ENCODE data around the gene EGFR.

EGFR gene

DNA sequence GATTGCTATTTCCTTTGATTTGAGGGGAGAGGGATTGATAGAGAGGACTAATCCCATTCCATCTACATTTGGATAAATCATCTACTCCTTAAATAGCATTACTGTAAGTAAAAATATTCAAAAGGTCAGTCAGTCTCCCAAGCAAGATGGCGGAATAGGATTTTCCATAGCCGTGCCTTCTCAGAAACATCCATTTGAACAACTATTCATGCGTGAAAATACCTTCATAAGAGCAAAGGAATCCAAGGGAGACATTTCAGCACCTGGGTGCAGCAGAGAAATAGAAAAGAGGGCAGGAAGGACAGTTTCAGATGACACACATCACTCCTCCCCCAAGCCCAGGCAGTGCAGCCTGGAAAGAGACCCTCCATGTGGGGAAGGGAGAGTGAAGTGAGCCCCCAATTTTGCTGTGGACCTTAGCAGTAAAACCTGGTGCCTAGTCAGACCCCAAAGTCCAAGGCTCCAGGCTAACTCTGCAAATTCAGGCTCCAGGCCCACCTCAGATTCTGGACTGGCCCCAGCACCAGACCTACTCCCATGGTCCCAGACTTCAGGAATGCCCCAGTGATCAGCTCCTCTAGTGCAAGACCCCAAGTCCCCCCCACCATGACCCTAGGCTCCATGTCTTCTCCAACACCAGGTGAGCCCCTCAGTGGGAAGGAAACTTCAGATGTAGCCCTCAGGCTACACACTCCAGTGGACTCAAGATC lies 242.0 kb downstream of the EGFR start:
- in situ Hi-C loops (cut with MboI; ENCODE audit: low sequenced_read_pairs), result loop anchor here (25.0 kb wide), 1 partner anchor 499 kb away; the partner anchor contains the start of gene SEC61G

Data from HL-60/S4 treated with retinoic acid at 250 ng/mL for 4 days and 3 days (cell line).